GM21390 (cell line): Measurements from ENCODE around the gene GIT1.

Experiments used
- ATAC-seq: cut with Tn5 transposase; IDR thresholded peaks from one replicate; pipeline ENCODE4 v1.9.1; 2021; ENCODE audit not compliant: unreplicated experiment

GIT1 gene, protein sequence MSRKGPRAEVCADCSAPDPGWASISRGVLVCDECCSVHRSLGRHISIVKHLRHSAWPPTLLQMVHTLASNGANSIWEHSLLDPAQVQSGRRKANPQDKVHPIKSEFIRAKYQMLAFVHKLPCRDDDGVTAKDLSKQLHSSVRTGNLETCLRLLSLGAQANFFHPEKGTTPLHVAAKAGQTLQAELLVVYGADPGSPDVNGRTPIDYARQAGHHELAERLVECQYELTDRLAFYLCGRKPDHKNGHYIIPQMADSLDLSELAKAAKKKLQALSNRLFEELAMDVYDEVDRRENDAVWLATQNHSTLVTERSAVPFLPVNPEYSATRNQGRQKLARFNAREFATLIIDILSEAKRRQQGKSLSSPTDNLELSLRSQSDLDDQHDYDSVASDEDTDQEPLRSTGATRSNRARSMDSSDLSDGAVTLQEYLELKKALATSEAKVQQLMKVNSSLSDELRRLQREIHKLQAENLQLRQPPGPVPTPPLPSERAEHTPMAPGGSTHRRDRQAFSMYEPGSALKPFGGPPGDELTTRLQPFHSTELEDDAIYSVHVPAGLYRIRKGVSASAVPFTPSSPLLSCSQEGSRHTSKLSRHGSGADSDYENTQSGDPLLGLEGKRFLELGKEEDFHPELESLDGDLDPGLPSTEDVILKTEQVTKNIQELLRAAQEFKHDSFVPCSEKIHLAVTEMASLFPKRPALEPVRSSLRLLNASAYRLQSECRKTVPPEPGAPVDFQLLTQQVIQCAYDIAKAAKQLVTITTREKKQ

DNA sequence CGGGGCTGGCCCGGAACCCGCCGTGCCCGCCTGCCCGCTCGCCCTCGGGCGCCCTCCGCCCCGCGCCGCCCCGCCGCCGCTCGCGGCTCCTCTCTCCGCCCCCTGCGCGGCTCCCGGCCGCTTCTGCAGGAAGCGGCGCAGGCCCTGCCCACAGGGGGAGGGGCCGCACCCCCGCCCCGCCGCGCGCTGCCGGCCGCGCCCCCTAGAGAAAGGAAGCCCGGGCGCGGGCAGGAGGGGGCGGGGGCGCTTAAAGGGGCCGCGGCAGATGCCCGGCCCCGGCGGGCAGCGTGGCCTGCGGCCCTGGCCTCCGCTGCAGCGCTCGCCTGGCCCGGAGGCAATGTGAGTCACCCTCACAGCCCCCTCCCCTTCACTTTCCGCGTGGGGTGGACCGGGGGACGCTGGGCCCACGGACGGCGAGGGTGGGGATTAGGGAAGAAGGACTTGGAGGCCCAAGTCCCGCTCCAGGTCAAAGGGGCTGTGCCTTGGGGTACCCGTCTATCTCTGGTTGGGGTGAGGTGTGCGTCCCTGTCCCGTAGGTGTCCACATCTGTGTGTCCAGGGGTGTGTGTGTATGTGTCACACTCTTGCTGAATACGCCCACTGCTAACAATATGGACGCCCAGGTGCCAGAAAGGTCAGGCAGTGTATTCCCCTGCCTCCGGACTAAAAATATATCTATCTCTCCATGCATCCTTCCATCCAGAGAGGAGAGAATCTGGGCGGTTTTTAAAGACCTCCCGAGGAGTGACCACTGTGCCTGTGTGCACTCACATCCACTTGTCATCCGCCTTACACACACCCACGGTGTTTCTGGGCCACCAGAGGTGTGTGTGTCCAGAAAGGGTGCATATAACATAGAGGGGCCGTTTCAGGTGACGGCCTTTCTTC, at the start of gene GIT1:
Gene GIT1 (minus strand): TSS at position 125 of the 887 bp plus-strand sequence. CDS start 270 bp downstream, outside the sequence.
- peak; percentile 50 for ATAC-seq

- no peak for ATAC-seq
Measured at GRCh38 chr17:29633886-29634285, 44.4 kb upstream of the GIT1 start.

DNA sequence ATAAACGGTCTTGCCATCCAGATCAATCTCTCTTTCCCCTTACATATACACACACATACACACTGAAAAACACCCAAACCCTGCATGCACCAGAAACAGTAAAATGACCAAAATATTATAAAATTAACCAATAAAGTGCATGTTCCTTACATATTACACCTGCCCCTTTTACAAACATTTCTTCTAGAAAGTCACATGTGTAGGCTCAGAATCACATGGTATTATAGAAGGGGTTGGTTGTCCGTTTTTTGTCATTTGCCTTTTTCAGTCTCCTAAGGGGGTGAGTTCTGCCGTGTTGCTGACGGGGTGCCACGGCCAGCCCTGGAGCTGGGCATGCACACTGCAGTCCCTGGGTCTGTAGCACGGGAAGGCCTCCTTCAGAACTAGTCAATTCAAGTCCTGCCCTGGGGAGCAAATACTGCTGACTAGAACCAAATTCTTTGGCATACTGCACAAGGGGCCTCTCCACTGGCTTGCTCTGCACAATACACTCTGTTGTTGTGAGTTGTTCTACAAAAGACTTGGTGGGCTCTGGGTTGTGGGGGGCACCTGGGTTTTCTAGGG, 41.3 kb upstream of the GIT1 start:
- no peak for ATAC-seq

- no peak for ATAC-seq
Measured at GRCh38 chr17:29629839-29630238, 40.4 kb upstream of the GIT1 start.

- ATAC-seq, result no peak
Measured at GRCh38 chr17:29628644-29629043, 39.2 kb upstream of the GIT1 start.

- ATAC-seq, result no peak
Measured at GRCh38 chr17:29627951-29628350, 38.5 kb upstream of the GIT1 start.

DNA sequence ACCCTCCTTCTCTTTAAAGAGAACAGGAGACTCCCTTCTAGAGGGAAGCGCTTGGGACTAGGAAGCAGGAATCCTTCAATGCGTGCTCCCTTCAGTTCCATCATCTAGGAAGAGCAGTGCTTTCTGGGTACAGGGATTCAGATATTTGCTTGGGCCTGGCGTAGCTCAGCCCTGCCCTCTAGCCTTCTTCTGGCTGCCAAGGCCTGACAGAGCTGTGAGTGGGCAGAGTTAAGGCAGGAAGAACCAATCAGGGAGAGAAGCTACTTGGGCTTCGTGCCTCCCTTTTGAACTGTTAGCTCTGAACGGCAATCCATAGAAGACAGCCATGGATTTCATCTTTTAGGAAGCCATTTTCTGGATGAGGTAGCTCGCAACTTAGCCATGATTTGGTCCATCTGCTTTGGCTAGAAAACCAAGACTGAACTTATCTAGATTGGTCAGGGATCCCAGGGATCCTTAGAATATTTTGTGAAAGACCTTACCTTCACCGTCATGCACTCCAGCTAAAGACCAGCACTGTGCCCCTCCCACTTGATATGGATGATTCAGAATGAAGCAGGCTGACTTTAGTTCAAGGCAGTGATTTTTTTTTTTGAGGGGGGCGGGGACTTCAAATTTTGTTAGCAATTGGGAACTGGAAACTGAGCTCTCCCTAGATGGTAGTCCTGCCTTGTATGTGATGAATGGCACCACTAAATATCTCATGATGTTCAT, 35.7 kb upstream of the GIT1 start:
- ATAC-seq, result no peak

DNA sequence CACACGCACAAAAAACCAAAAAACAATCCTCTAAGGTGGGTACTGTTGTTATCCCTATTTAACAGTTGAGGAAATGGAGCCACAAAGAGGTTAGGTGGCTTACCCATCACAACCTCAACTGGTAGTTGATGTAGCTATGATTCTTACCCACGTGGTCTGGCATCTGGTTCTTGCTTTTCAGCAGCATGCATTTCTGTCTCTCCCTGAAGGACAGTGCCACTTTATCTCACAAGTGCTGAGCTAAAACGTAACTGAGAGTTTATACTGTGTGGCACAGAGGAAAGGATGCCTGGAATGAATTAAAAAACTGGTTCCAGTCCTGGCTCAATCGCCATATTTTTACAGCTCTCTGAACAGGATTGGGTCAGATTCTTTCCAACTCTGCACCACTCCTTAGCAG, 35.1 kb upstream of the GIT1 start:
- no peak for ATAC-seq

DNA sequence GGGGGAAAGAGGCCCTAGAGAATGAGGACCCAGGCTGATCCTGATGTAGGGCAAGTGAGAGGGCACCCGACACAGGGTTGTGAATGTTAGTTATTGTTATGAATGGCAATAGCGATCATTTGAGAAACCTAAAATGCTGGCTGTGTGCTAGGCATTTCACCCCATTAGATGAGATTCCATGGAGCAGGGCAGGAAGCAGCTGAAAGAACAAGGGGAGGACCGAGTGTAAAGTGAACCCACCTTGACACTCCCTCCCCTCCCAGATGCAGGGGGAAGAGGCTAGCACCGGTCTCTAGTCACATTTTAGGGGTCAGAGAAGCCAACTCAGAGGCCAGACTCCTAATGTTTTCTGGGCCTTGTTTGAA, 33.8 kb upstream of the GIT1 start:
- ATAC-seq, result no peak

DNA sequence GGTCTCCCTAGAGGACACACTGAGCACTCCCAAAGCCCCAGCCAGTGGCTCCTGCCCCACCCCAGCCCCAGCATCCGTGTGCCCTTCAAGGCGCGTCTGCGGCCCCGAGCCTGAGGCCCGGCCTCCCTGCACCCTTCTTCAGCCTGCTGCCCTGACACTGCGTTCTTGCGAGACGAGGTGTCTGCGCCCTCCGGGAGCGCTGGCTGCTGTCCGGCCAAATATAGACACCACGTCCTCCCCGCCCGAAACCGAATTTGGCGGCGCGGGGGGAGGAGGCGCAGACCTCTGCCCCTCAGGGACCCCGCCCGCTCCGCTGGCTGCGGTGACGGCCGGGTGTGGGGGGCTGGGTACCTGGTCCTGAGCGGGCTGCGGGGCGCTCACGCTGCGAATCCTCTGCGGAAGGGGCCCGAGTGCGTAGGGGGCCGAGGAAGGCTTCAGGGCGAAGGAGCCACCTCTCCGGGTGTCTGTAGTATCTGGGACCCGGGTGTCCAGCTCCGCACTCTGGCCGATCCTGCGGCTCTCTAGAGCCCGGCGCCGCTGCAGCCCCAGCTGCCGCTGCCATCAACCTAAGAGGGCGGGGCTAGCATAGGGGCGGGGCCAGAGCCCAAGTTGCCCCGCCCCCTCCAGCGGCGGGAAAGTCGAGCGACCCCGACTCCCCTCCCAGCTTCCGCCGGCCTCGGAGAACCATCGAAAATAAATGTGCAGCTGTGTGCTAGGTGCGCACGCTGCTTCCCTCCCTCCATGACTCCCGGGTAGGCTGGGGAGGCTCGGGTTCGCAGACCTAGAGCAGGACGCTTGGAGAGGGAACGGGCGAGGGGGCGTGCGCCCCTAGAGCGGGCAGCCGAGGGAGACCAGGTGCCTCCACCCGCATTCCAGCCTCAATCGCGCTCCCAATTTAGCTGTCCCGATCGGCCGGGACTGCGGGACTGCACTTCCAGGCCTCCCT, 33.2 kb upstream of the GIT1 start, which contains the start of gene CORO6:
Gene CORO6 (minus strand): TSS at position 576 of the 946 bp plus-strand sequence. CDS start 1,491 bp downstream, outside the sequence.
- peak; percentile 59 for ATAC-seq

GRCh38 chr17:29621751-29622194, 32.3 kb upstream of the GIT1 start:
- ATAC-seq, result no peak

GRCh38 chr17:29620779-29621500, 31.5 kb upstream of the GIT1 start:
- ATAC-seq, result no peak

GRCh38 chr17:29620271-29620670, 30.8 kb upstream of the GIT1 start:
- no peak for ATAC-seq

DNA sequence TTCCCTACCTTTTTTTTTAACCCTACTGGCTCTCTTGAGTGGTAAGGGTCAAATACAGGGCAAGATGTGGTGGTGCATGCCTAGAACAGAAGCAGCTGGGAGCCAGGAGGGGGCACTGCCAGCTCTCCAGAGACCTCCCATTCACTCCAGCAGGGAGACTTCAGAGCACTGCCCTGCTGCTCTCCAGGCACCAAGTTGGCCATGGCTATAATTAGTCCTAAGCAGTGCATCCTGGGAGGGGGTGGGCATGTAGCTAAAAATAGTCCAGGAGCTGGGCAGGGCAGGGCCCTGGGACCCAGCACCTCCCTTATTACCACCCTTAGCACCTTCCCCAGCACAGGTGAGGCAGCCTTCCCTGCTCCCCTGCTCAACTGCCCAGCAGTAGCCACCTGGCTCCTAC, 29.8 kb upstream of the GIT1 start:
- ATAC-seq, result no peak

DNA sequence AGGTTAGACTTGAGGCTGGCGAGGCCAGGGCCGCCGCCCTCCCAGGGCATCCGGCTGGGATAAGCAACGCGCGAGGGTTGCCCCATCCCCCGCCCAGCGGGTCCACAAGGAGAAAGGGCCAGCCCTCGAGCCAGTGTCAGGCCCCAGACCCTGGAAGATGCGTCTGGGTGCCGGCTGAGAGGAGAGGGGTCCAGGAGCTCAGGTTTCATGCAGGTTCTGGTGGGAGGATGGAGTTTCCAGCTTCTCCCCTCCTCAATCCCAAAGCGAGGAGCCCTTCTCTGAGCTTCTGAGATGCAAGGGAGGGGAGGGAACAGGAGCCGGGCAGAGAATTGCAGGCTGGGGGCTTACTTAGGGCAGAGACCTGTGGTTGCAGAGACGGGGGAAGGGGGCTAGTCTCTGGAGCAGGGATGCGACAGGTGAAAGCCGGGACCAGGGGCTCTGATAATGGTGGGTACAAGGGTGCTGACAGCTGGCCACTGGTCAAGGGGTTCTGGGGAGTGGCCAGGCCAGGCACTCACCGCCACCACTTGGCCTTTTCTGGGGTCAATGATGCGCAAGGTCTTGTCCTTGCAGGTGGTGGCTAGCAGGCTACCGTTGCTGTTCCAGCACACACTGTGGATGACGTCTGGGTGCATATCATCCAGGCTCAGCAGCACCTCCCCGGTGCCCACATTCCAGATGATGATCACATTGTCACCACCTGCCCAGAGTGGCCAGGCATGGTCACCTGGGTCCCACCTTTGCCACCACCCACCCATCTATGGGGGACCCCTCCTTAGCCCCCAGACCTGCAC, 29.0 kb upstream of the GIT1 start:
- no peak for ATAC-seq

GRCh38 chr17:29617481-29618271, 28.2 kb upstream of the GIT1 start:
- no peak for ATAC-seq

DNA sequence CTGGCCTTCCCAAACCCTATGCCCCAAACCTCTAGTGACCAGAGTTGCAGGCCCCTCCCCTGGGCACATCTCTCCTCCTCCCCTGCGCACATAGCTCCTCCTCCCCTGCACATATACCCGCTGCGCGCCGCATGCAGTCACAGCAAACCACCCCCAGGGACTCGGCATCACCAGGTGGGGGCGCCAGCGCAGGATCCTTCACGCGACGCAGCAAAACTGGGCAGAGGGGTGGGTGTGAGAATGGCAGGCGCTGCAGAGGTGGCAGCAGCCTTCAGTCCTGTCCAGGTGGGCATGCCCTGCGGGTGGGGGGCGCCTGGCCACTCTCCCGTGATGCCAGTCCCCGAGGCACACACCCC, 27.7 kb upstream of the GIT1 start:
- ATAC-seq, result peak; percentile 36
